DMS79 (cell line): Measurements from ENCODE around the gene LYPD6B.

Experiments
- DNase-seq: peaks from one replicate; lab custom pipeline; 2025; lab: John Stamatoyannopoulos, UW

Gene LYPD6B

GRCh38 chr2:149119368-149119767 is 80.9 kb downstream of the LYPD6B start:
- DNase-seq, result no peak

- DNase-seq, result no peak
Measured at GRCh38 chr2:149122516-149122915, 84.0 kb downstream of the LYPD6B start.

GRCh38 chr2:149125031-149125725 is 86.7 kb downstream of the LYPD6B start:
- no peak for DNase-seq

- no peak for DNase-seq
Measured at GRCh38 chr2:149129433-149129832, 90.9 kb downstream of the LYPD6B start.

- DNase-seq, result no peak
Measured at GRCh38 chr2:149132339-149132738, 93.8 kb downstream of the LYPD6B start.

- DNase-seq, result no peak
Measured at GRCh38 chr2:149132901-149133300, 94.4 kb downstream of the LYPD6B start.

- DNase-seq, result no peak
Measured at GRCh38 chr2:149134335-149134923, 95.9 kb downstream of the LYPD6B start.

GRCh38 chr2:149136111-149136510 is 97.6 kb downstream of the LYPD6B start:
- DNase-seq, result no peak

- DNase-seq, result no peak
Measured at GRCh38 chr2:149141046-149141445, 102.5 kb downstream of the LYPD6B start.

- no peak for DNase-seq
Measured at GRCh38 chr2:149143734-149144133, 105.2 kb downstream of the LYPD6B start.

GRCh38 chr2:149145314-149146295 is 107.1 kb downstream of the LYPD6B start:
- no peak for DNase-seq

GRCh38 chr2:149146876-149147275 is 108.4 kb downstream of the LYPD6B start:
- DNase-seq, result no peak

GRCh38 chr2:149148194-149149006 is 109.9 kb downstream of the LYPD6B start:
- DNase-seq, result no peak

GRCh38 chr2:149149007-149149297 is 110.5 kb downstream of the LYPD6B start:
- DNase-seq, result no peak

GRCh38 chr2:149152469-149152953 is 114.0 kb downstream of the LYPD6B start:
- DNase-seq, result no peak

- no peak for DNase-seq
Measured at GRCh38 chr2:149155196-149155969, 116.9 kb downstream of the LYPD6B start.

GRCh38 chr2:149155988-149156387 is 117.5 kb downstream of the LYPD6B start:
- no peak for DNase-seq

- DNase-seq, result no peak
Measured at GRCh38 chr2:149156971-149157740, 118.7 kb downstream of the LYPD6B start.

- DNase-seq, result no peak
Measured at GRCh38 chr2:149158957-149159356, 120.5 kb downstream of the LYPD6B start.

GRCh38 chr2:149160195-149160594 is 121.7 kb downstream of the LYPD6B start:
- no peak for DNase-seq
